Spleen (tissue), 11 donors: ENCODE data around the gene TCIRG1. TPM values are rescaled to one million over a fixed set of nuclear protein-coding genes. Genes with fewer than 3 reads are reported as not detected.
"Not testable (repeated sequence)": the region's sequence is repeated elsewhere in the genome, so short reads cannot be mapped to it uniquely, and the experiment has no call there.

Experiments used
- DNase-seq: peaks from one replicate; pipeline ENCODE4 v3.0.0-alpha.2; 2020
- H3K27ac ChIP-seq, 8 donors: fragments of 200-600 bp; sonication (generic) in 7 of 8; 1 replicate in 4 of 8; 2 replicates in 4 of 8; pipeline versions ENCODE4 v1.5.0 to v1.8.0; 2016 to 2021; ENCODE audit warnings: inconsistent platforms in 4 of 8, mild to moderate bottlenecking in 4 of 8, moderate library complexity in 1 of 8
- H3K27me3 ChIP-seq, 7 donors: fragments of 200-600 bp; sonication (generic) in 6 of 7; replicated peaks in 1 of 7; 1 replicate in 4 of 7; 2 replicates in 3 of 7; pipeline versions ENCODE4 v1.5.0 to v1.8.0; 2016 to 2021; ENCODE audit warnings: inconsistent platforms in 3 of 7, mild to moderate bottlenecking in 1 of 7
- H3K36me3 ChIP-seq, 6 donors: fragments of 200-600 bp; sonication (generic) in 5 of 6; 1 replicate in 4 of 6; 2 replicates in 2 of 6; pipeline versions ENCODE4 v1.5.0 to v1.8.0; 2016 to 2021; ENCODE audit warnings: inconsistent platforms in 2 of 6
- H3K4me1 ChIP-seq, 6 donors: fragments of 200-600 bp; sonication (generic) in 5 of 6; 1 replicate in 3 of 6; 2 replicates in 3 of 6; pipeline versions ENCODE4 v1.5.0 to v1.8.0; 2016 to 2021; ENCODE audit warnings: inconsistent platforms in 3 of 6
- H3K4me3 ChIP-seq, 8 donors: fragments of 200-600 bp; sonication (generic) in 7 of 8; 1 replicate in 4 of 8; 2 replicates in 4 of 8; pipeline versions ENCODE4 v1.5.0 to v1.8.0; 2016 to 2021; ENCODE audit warnings: inconsistent platforms in 4 of 8, mild to moderate bottlenecking in 4 of 8, moderate library complexity in 2 of 8
- H3K9me3 ChIP-seq, 8 donors: fragments of 200-600 bp; sonication (generic) in 7 of 8; 1 replicate in 4 of 8; 2 replicates in 4 of 8; pipeline versions ENCODE4 v1.5.0 to v1.8.0; 2016 to 2021; ENCODE audit warnings: inconsistent platforms in 4 of 8
- POLR2A ChIP-seq, 3 donors: fragments of 450-650 bp; IDR thresholded peaks; one replicate each; pipeline ENCODE4 v1.5.1; 2017; ENCODE audit warnings: antibody characterized with exemption in 3 of 3, mild to moderate bottlenecking in 1 of 3
- POLR2AphosphoS5 ChIP-seq, 3 donors: sonication (generic); formaldehyde crosslinking; IDR thresholded peaks; one replicate each; pipeline ENCODE4 v1.5.1; 2017; ENCODE audit warnings: antibody characterized with exemption in 3 of 3
- WGBS, 5 donors: extraction: QIAGEN DNeasy Blood & Tissue Kit in 3 of 5; methylation state at CpG; one replicate each; pipeline versions ENCODE4 v1.1.5 to v1.1.7; 2013 to 2018; 5-methylcytosine and 5-hydroxymethylcytosine counted together
- intact Hi-C: fragments of 100-400 bp; cut with DNase I; formaldehyde crosslinking; loops from one replicate; pipeline ENCODE4 v1.15.0; 2023; ENCODE audit warnings: low total_unique reads
- polyA plus RNA-seq, 3 donors: library from polyadenylated mRNA; stranded (reverse); fragments of 200-250 nt; gene quantifications; one replicate each; pipeline ENCODE4 v1.2.1, GENCODE V29; 2013
- total RNA-seq, 7 donors: library from RNA; depleted of rRNA in 3 of 7; stranded (reverse); fragments of >200 nt in 3 of 7; fragmentation: NEBNext Ultra II Directional in 4 of 7; extraction: Animal tissue kit (Norgen Biotek cat#: 25700) in 4 of 7; gene quantifications; one replicate each; pipeline versions ENCODE4 v1.1.0 to v1.2.1, GENCODE V29; 2016 to 2021
- TF ChIP-seq, protein P1 (sequence below), 11 experiments: fragments of 200-600 bp in 7 of 11; fragments of 450-650 bp in 4 of 11; sonication (generic) in 4 of 11; IDR thresholded peaks in 8 of 11; conservative IDR thresholded peaks in 3 of 11; 1 replicate in 7 of 11; 2 replicates in 4 of 11; pipeline versions ENCODE4 v1.4.0 to v1.8.0; 2016 to 2021; ENCODE audit warnings: antibody characterized with exemption in 11 of 11, inconsistent platforms in 4 of 11, mild to moderate bottlenecking in 1 of 11
- donor health status: healthy with polysubstance abuse.
- donor health status: DM: no; HTN: no; CAD: no; lungs with moderate emphysema.
- donor health status: DM: no; HTN: no; CAD: no.
- donor health status: Bipolar disorder and iron deficiency.
- donor health status: healthy.
- donor health status: DM: no; HTN: no; CAD: no.
- donor health status: DM: yes; HTN: yes; CAD: no.

The TCIRG1 gene
- total and polyA plus RNA-seq, 10 donors, result 199 to 707 (median 377) TPM

DNA sequence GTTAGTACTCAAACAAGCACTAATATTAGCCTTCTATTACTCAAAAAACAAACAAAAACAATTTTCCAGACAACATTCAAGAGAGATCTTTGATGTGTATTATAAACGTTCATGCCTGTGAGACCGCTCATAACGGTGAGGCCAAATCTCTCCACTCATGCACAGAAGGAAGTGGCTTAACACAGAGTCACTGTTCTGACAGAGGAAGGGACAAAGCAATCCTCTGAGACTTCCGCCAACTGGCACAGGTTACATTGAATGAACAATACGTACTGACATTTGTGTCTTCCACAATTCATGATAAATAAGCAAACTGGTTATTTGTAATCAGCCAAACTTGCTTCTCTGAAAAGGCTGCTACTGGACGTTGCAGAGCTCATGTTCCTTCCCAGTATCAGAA is 51.9 kb downstream of the TCIRG1 start:
- no peak for DNase-seq
- Histone ChIP-seq H3K4me1 (peaks cover 0 to 34% (median 19%) of the 10 kb centered on the region in 6 donors), H3K27me3 (no peaks in the 10 kb centered on the region), H3K27ac (peak overlapping the region; percentile 49 to 85 (median 78)), H3K4me3 (peak overlapping the region in 1 of 8 donors; percentile 35), H3K36me3 (no peaks in the 10 kb centered on the region), H3K9me3 (no peaks in the 10 kb centered on the region)
- intact Hi-C loops, result no loop called here
- no peak for TF ChIP-seq POLR2A (IDR thresholded peaks at IDR 0.05)
- TF ChIP-seq, protein P1, sequence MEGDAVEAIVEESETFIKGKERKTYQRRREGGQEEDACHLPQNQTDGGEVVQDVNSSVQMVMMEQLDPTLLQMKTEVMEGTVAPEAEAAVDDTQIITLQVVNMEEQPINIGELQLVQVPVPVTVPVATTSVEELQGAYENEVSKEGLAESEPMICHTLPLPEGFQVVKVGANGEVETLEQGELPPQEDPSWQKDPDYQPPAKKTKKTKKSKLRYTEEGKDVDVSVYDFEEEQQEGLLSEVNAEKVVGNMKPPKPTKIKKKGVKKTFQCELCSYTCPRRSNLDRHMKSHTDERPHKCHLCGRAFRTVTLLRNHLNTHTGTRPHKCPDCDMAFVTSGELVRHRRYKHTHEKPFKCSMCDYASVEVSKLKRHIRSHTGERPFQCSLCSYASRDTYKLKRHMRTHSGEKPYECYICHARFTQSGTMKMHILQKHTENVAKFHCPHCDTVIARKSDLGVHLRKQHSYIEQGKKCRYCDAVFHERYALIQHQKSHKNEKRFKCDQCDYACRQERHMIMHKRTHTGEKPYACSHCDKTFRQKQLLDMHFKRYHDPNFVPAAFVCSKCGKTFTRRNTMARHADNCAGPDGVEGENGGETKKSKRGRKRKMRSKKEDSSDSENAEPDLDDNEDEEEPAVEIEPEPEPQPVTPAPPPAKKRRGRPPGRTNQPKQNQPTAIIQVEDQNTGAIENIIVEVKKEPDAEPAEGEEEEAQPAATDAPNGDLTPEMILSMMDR (IDR thresholded peaks at IDR 0.05 in 8 of 11, conservative IDR thresholded peaks at IDR 0.05 in 3 of 11), result no peak
- TF ChIP-seq POLR2AphosphoS5 (IDR thresholded peaks at IDR 0.05), result peak in 1 of 3 donors; percentile 70
- 12 to 28% (median 24%) methylated on average over 6 of the region's 6 CpGs for WGBS, 5 donors

DNA sequence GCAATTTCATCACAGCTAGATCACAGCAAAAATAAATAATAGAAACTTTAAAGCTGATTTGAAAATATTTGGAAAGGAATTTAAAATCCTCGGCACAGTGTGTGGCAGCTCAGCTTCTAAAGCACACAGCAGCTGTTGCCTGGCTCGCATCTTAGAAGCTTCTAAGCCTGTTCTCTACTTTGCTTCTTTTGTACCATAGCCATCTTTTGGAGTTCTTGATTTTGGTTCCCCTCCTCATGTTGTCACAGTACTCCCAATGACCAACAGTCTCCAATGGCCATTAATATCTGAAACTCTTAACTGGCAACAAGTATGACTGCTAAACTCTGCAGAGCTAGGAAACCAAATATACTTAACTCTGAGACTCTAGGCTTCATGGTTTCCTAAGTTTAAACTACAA is 53.6 kb downstream of the TCIRG1 start:
- TF ChIP-seq POLR2AphosphoS5 (IDR thresholded peaks at IDR 0.05) (no peak), POLR2A (IDR thresholded peaks at IDR 0.05) (no peak)
- TF ChIP-seq, protein P1 (IDR thresholded peaks at IDR 0.05 in 8 of 11, conservative IDR thresholded peaks at IDR 0.05 in 3 of 11), result no peak
- no peaks in the 10 kb centered on the region for H3K27me3 ChIP-seq
- H3K27ac ChIP-seq, result no peak overlapping the region
- no peak for DNase-seq
- peaks cover 0 to 3% (median 0%) of the 10 kb centered on the region in 6 donors for H3K36me3 ChIP-seq
- no peak overlapping the region for H3K4me3 ChIP-seq
- WGBS, 5 donors, result 92 to 98% (median 98%) methylated on average over 2 of the region's 2 CpGs
- intact Hi-C loops, result no loop called here
- H3K9me3 ChIP-seq, result no peaks in the 10 kb centered on the region
- H3K4me1 ChIP-seq, result peaks cover 0 to 34% (median 19%) of the 10 kb centered on the region in 6 donors

- H3K36me3 ChIP-seq, DNase-seq, H3K27ac ChIP-seq, H3K9me3 ChIP-seq, H3K4me3 ChIP-seq, intact Hi-C loops, H3K27me3 ChIP-seq: not testable (repeated sequence)
- 95 to 98% (median 95%) methylated on average over 3 of the region's 3 CpGs for WGBS, 5 donors
- H3K4me1 ChIP-seq, result peaks cover 0 to 34% (median 19%) of the 10 kb centered on the region in 6 donors
Observed at GRCh38 chr11:68092946-68093345, 54.1 kb downstream of the TCIRG1 start.

- WGBS, 5 donors, result 92 to 95% (median 94%) methylated on average over 4 of the region's 4 CpGs
- no peak for TF ChIP-seq POLR2A (IDR thresholded peaks at IDR 0.05)
- no peak for TF ChIP-seq POLR2AphosphoS5 (IDR thresholded peaks at IDR 0.05)
- TF ChIP-seq, protein P1 (IDR thresholded peaks at IDR 0.05 in 8 of 11, conservative IDR thresholded peaks at IDR 0.05 in 3 of 11), result no peak
- Histone ChIP-seq H3K27me3 (no peaks in the 10 kb centered on the region), H3K27ac (no peak overlapping the region), H3K4me3 (no peak overlapping the region), H3K36me3 (peaks cover 0 to 3% (median 0%) of the 10 kb centered on the region in 6 donors), H3K4me1 (peaks cover 0 to 39% (median 19%) of the 10 kb centered on the region in 6 donors), H3K9me3 (no peaks in the 10 kb centered on the region)
- intact Hi-C loops, result no loop called here
- DNase-seq, result no peak
Observed at GRCh38 chr11:68093565-68093964, 54.7 kb downstream of the TCIRG1 start.

DNA sequence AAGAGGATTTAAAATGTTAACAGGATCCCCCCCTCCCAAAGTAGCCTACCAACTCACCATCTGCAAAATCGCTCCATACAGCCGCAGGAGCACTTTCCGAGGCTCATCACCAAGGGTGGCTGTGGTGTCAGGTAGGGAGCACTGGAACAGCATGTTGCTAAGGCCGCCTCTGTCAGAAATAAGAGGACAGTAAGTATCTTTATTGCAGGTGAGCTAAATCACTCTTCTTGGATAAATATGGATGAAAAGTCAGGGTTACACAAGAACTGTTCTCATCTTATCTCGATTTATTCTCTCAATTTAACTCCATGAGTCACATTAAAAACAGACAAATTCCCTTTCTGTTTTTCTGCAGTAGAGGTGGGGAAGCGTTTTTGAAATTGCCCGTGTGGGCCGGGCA is 58.1 kb downstream of the TCIRG1 start:
- no peak for DNase-seq
- H3K4me1 ChIP-seq, result peaks cover 0 to 41% (median 24%) of the 10 kb centered on the region in 6 donors
- TF ChIP-seq, protein P1 (IDR thresholded peaks at IDR 0.05 in 8 of 11, conservative IDR thresholded peaks at IDR 0.05 in 3 of 11), result no peak
- TF ChIP-seq POLR2AphosphoS5 (IDR thresholded peaks at IDR 0.05) (no peak), POLR2A (IDR thresholded peaks at IDR 0.05) (no peak)
- peaks cover 0 to 3% (median 0%) of the 10 kb centered on the region in 6 donors for H3K36me3 ChIP-seq
- no peaks in the 10 kb centered on the region for H3K9me3 ChIP-seq
- intact Hi-C loops, result no loop called here
- no peak overlapping the region for H3K4me3 ChIP-seq
- no peaks in the 10 kb centered on the region for H3K27me3 ChIP-seq
- WGBS, 5 donors, result 95 to 98% (median 96%) methylated on average over 8 of the region's 8 CpGs
- H3K27ac ChIP-seq, result no peak overlapping the region
